Astrocyte of the cerebellum (primary cell): Measurements from ENCODE around the gene ANKRD37.

Source experiments
- DNase-seq: peaks from one replicate; pipeline ENCODE4 v3.0.0-alpha.2; 2011; ENCODE audit warnings: low read depth
- H3K4me3 ChIP-seq: 2 replicates; pipeline ENCODE4 v1.5.1; 2011; ENCODE audit warnings: mild to moderate bottlenecking, low read depth, low read length, moderate library complexity
- in situ Hi-C: cut with HindIII; loops from 2 replicates; pipeline ENCODE4 v1.10.0; 2017; ENCODE audit warnings: low sequenced_read_pairs
- TF ChIP-seq, protein P1 (sequence below): IDR thresholded peaks from 2 replicates; pipeline ENCODE4 v1.5.1; 2012; ENCODE audit warnings: low read length, low read depth, moderate library complexity, mild to moderate bottlenecking; ENCODE audit errors: missing control alignments

The ANKRD37 gene

DNA sequence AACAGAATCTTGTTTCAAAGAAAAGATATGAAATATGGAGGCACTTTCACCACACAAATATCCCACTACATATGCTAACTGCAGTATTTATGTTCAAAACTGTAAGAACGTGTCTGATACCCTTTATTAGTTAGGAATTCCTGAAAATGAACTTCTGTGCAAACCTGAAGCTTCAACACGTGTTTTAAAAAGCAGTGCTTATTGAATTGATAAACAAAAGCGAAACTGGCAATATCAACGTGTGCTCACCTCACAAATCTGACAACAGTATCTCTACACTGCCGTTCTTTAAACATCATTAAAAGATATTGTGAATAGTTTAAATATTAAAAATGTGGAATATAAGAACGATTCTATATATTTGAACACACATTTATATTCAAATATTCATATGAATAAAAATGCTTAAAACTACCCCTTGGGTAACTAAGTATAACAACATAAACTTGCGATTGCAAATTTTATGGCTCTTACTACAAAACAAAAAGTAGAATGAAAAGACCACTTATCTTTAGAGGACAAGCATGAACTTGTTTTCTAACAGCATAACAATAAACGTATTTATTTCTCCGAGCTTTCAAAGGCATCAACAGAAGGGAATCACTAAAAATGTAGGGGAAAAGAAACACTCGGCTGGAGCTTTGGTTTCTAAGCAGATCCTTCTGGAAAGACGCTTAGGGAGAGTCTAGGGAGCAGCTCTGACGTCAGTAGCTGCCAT lies 1.2 kb upstream of the ANKRD37 start, which contains the start of gene LRP2BP:
Gene LRP2BP, minus strand, starts transcription at position 687 of the 718 bp plus-strand sequence. CDS start 17,738 bp downstream, outside the sequence.
- H3K4me3 ChIP-seq = peak within 1 kb of the TSS; percentile 55
- peak; percentile 80 for DNase-seq
- in situ Hi-C loops = loop anchor here (5.0 kb wide), 1 partner anchor 38 kb away; no protein-coding TSS in a partner anchor
- TF ChIP-seq, protein P1, sequence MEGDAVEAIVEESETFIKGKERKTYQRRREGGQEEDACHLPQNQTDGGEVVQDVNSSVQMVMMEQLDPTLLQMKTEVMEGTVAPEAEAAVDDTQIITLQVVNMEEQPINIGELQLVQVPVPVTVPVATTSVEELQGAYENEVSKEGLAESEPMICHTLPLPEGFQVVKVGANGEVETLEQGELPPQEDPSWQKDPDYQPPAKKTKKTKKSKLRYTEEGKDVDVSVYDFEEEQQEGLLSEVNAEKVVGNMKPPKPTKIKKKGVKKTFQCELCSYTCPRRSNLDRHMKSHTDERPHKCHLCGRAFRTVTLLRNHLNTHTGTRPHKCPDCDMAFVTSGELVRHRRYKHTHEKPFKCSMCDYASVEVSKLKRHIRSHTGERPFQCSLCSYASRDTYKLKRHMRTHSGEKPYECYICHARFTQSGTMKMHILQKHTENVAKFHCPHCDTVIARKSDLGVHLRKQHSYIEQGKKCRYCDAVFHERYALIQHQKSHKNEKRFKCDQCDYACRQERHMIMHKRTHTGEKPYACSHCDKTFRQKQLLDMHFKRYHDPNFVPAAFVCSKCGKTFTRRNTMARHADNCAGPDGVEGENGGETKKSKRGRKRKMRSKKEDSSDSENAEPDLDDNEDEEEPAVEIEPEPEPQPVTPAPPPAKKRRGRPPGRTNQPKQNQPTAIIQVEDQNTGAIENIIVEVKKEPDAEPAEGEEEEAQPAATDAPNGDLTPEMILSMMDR = no peak

DNA sequence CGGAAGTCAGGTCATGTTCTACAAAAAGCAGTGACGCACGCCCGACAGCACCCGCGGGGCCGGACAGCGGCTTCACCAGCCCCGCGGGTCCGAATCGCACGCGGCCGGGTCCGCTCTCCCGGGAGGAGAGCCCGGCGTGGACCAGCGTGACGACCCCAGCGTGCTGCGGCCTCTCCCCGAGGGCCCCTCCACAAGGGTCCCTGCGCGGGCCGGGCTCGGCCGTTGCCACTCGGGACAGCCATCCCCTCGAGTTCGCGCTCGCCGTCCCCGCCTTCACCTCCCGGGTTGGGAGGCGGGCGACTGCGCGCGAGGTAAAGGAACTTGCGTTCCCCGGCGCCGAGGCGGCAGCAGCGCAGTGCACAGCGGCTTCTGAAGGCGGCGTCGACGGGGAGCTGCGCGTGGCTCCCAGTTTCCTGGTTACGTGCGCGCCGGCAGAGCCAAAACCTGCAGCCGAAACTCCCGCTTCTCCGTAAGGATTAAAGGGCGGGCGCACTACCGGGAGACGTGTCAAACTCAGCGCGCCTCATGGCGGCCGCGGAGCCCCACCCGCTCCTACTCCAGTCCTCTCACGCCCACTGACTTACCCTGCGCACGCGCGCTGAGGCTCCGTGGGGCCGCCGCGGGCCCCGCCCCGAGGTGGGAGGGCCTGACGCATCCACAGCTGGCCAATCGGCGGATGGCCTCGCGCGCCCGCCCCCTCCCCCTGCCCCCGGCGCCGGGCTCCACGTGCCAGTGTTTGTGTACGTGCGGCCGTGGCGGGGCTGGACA lies 501 bp upstream of the ANKRD37 start:
- TF ChIP-seq, protein P1 = no peak
- in situ Hi-C loops = loop anchor here (5.0 kb wide), 1 partner anchor 39 kb away; no protein-coding TSS in a partner anchor

DNA sequence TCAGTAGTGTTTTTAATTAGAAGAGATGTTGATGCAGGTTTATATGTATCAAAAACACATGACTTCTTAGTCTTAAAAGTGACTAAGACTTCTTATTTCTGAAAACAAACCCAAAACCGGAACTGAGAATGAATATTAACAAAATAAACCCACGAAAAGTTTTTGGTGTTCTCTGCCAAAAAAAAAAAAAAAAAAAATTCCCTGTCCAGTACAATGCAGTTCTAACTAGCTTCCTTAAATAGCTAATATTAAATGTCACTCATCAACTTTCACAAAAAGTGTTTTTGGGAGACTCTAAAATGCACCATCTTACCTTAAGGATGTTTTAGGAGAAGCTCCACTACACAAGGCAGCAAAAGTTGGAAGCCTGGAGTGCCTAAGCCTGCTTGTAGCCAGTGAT lies 2.0 kb downstream of the ANKRD37 start:
- no peak overlapping the region for H3K4me3 ChIP-seq

More for the DNA sequence above, 501 bp upstream of the ANKRD37 start:
- peak; percentile 91 for DNase-seq
- H3K4me3 ChIP-seq = peak overlapping the region; percentile 55

DNA sequence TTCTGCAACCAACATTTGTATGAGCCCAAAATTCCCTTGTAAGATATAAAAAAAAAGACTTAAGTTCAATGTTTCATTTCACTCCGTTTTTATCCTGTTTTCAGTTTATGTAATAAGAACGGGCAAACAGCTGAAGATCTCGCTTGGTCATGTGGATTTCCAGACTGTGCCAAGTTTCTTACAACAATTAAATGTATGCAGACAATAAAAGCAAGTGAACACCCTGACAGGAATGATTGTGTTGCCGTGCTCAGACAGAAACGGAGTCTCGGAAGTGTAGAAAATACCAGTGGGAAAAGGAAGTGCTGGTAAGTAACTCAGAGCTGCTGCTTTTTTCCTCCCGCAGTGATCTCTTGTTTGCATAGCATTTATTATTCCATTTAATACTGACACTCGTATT lies 2.8 kb downstream of the ANKRD37 start:
- TF ChIP-seq, protein P1 = no peak
- DNase-seq = no peak
- in situ Hi-C loops = loop anchor here (5.0 kb wide), 1 partner anchor 42 kb away; no protein-coding TSS in a partner anchor

More for the DNA sequence above, 2.0 kb downstream of the ANKRD37 start:
- DNase-seq = no peak
- in situ Hi-C loops = loop anchor here (5.0 kb wide), 1 partner anchor 41 kb away; no protein-coding TSS in a partner anchor
- TF ChIP-seq, protein P1 = no peak

DNA sequence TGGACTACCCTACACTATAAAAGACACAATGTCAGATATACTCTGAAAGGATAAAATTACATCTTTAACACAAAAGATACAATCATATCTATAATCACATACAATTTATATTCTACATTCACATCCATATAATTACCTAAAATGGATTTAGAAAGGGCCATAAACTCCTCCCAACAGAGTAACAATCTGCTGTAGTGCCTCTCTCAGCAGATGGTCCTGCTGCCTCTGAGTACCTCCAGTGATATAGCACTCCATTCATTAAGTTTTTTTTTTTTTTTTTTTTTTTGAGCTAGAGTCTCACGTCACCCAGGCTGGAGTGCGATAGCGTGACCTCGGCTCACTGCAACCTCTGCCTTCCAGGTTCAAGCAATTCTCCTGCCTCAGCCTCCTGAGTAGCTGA lies 7.4 kb downstream of the ANKRD37 start:
- in situ Hi-C loops = no loop called here
- TF ChIP-seq, protein P1 = no peak
- DNase-seq = no peak
- H3K4me3 ChIP-seq = no peak overlapping the region

More for the DNA sequence above, 2.8 kb downstream of the ANKRD37 start:
- no peak overlapping the region for H3K4me3 ChIP-seq

DNA sequence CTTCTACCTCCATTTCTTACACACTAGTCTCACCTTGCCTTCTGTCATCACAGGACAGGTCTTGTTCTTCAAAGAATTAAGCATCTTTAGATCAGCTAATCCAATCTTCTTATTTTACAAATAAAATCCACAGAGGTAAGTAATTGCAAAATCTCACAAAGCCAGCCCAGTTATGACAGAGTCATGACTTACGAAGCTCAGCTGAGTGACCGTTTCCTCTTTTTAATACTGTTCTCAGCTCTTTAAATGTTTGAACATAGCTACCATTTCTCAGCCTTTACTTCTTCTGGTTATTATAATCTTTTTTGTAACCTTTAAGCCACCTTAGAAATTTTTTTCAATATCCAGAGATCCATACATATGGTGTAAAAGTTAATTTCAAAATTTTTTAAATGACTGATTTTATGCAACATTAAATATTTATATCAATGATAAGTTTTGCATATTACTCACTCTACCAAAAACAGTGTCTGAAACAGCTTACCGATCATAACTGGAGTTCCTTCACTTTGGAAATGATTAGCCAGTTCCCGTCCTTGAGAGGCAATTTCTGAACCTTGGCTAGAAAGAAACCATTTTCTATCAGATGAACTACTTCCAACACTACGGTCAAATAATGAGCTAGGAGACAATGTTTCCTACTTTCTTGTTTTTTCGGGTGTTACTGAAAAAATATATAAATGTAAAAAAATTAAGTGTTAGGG lies 8.8 kb downstream of the ANKRD37 start:
- in situ Hi-C loops = no loop called here
- TF ChIP-seq, protein P1 = no peak
- DNase-seq = no peak

More for the DNA sequence above, 8.8 kb downstream of the ANKRD37 start:
- no peak overlapping the region for H3K4me3 ChIP-seq
